ENCODE data around the gene CRACR2B. TPM values are rescaled to one million over a fixed set of nuclear protein-coding genes. Genes with fewer than 3 reads are reported as not detected.
A peak's percentile ranks its signal among the peaks of the same experiment; 100 is the strongest.

Gene CRACR2B
- total RNA-seq, 1 donor from 2014 or later: 34.3 TPM

- ATAC-seq (no peak), DNase-seq (no peak)
- H3K27ac ChIP-seq: peak overlapping the region; percentile 97
- H3K9me3 ChIP-seq: no peaks in the 10 kb centered on the region
- H3K36me3 ChIP-seq: peaks cover 27% of the 10 kb centered on the region
- no peaks in the 10 kb centered on the region for H3K27me3 ChIP-seq
- peak overlapping the region; percentile 100 for H3K4me3 ChIP-seq
- intact Hi-C loops (cut with DNase I): no loop called here
- peaks cover 38% of the 10 kb centered on the region for H3K4me1 ChIP-seq
- TF ChIP-seq CTCF (IDR thresholded peaks at IDR 0.05): no peak
Measured at GRCh38 chr11:808427-809286, 19.1 kb upstream of the CRACR2B start.

GRCh38 chr11:809287-810039 is 18.3 kb upstream of the CRACR2B start, which contains the start of gene RPLP2:
Gene RPLP2 (plus strand): TSS chr11:809967. CDS start chr11:810235, 268 bp downstream.
- peaks cover 31% of the 10 kb centered on the region for H3K4me1 ChIP-seq
- DNase-seq: peak; percentile 99
- peak within 1 kb of the TSS; percentile 100 for H3K4me3 ChIP-seq
- H3K9me3 ChIP-seq: no peaks in the 10 kb centered on the region
- H3K27ac ChIP-seq: peak within 1 kb of the TSS; percentile 97
- TF ChIP-seq CTCF (IDR thresholded peaks at IDR 0.05): no peak
- peaks cover 32% of the 10 kb centered on the region for H3K36me3 ChIP-seq
- H3K27me3 ChIP-seq: no peaks in the 10 kb centered on the region
- peak; percentile 92 for ATAC-seq
- intact Hi-C loops (cut with DNase I): no loop called here

GRCh38 chr11:810040-810567 is 17.6 kb upstream of the CRACR2B start:
- Histone ChIP-seq H3K4me3 (peak overlapping the region; percentile 100), H3K36me3 (peaks cover 32% of the 10 kb centered on the region), H3K4me1 (peaks cover 28% of the 10 kb centered on the region), H3K27ac (peak overlapping the region; percentile 97), H3K27me3 (no peaks in the 10 kb centered on the region), H3K9me3 (no peaks in the 10 kb centered on the region)
- no peak for ATAC-seq
- TF ChIP-seq CTCF (IDR thresholded peaks at IDR 0.05): no peak
- intact Hi-C loops (cut with DNase I): no loop called here
- DNase-seq: no peak

DNA sequence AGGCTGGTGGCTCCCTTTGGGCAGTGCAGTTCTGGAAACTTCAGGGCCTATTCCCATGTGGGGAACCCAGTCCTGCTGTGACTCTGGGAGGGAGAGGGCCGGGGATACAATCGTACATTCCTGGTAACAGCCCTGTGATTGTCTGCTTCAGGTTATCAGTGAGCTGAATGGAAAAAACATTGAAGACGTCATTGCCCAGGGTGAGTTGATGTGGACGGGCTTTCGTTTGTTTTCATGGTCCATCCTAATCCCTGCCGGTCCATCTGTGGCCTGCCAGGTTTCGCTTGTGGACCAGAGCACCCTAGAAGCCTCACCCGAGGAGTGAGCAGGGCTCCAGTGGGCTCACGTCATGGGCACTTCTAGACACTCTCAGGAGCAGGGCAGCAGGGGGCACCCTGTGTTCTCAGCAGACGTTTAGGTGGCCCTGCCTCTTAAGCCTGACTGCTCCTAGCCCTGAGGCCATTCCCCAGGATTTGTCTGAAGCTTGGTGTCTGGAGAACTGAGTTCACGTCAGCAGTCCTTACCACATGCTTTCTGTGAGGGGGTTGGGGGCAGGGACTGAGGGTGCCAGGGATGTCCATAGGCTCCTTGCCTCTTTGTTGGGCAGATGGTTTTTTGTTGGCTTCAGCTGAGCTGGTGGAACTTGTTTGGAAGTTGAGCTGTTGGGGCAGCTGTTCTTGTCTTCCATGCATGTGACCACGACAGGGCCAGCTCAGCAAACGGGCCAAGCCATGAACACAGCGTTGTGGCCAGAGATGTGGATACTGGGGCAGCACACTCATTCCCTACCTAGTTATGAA is 16.1 kb upstream of the CRACR2B start:
- no peak for ATAC-seq
- H3K4me1 ChIP-seq: peaks cover 23% of the 10 kb centered on the region
- intact Hi-C loops (cut with DNase I): no loop called here
- H3K27me3 ChIP-seq: no peaks in the 10 kb centered on the region
- H3K36me3 ChIP-seq: peaks cover 32% of the 10 kb centered on the region
- no peak for DNase-seq
- TF ChIP-seq CTCF (IDR thresholded peaks at IDR 0.05): no peak
- H3K9me3 ChIP-seq: no peaks in the 10 kb centered on the region
- H3K4me3 ChIP-seq: no peak overlapping the region
- H3K27ac ChIP-seq: no peak overlapping the region

- no peak overlapping the region for H3K27ac ChIP-seq
- DNase-seq: no peak
Measured at GRCh38 chr11:812390-812789, 15.3 kb upstream of the CRACR2B start.

More at GRCh38 chr11:812390-812789, 15.3 kb upstream of the CRACR2B start:
- Histone ChIP-seq H3K4me1 (peaks cover 23% of the 10 kb centered on the region), H3K4me3 (no peak overlapping the region), H3K36me3 (peaks cover 32% of the 10 kb centered on the region), H3K9me3 (no peaks in the 10 kb centered on the region), H3K27me3 (no peaks in the 10 kb centered on the region)
- intact Hi-C loops (cut with DNase I): no loop called here
- TF ChIP-seq CTCF (IDR thresholded peaks at IDR 0.05): no peak
- no peak for ATAC-seq
